ENCODE data around the gene ZBTB2. TPM values are rescaled to one million over a fixed set of nuclear protein-coding genes. Genes with fewer than 3 reads are reported as not detected.
A peak's percentile ranks its signal among the peaks of the same experiment; 100 is the strongest.

ZBTB2 gene
- total and polyA plus RNA-seq, 7 experiments from 2014 or later, result 13.8 to 26.7 (median 25.5) TPM

DNA sequence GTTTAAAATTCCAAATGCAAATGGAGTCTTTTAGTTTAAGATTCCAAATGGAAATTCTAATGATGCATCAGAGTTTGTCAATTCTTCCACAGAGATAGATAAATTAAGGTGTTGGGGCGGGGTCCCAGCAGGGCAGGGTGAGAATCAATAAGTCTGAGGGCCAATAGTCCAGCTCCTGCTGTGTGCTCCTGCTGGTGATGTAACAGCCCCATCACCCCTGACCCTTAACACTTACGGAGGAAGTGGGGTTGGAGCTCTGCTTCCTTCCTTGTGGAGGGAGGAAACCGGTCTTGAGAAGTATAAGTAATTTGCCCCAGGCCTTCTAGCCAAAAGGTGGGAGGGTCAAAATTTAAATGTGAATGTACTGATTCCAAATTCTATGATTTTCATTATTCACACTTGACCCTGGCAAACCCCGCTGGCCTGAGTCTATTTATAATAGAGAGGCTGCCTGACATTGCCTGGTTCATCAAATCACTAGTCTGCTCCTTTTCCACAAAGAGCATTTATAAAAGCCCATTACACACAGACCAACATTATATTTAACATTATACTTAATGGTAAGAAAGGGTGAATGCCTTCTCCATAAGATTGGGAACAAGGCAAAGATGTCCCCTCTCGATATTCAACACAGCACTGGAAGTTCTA is 17.2 kb downstream of the ZBTB2 start:
- ChIA-PET POLR2A (interaction anchor here (0.6 to 6.0 kb wide), 7 partner anchors 10 to 784 kb away, joined by 3 to 41 read pairs (median 4); partner anchors contain the start of genes RMND1 and ZBTB2), CTCF (interaction anchor here (1.9 kb wide), 1 partner anchor 12 kb away, joined by 4 read pairs; no protein-coding TSS in a partner anchor)
- Mint-ChIP-seq H3K4me3 (peak overlapping the region; percentile 60 to 84 (median 78)), H3K9me3 (peaks cover 0 to 2% (median 0%) of the 10 kb centered on the region in 11 donors), H3K27ac (peak overlapping the region; percentile 28 to 93 (median 78)), H3K27me3 (no peaks in the 10 kb centered on the region), H3K36me3 (peaks cover 8 to 34% (median 18%) of the 10 kb centered on the region in 5 donors), H3K4me1 (peaks cover 60 to 75% (median 72%) of the 10 kb centered on the region in 7 donors)
- Histone ChIP-seq H3K4me1 (ENCODE audit: control insufficient read depth in 2 of 2, insufficient read depth in 2 of 2, low read length in 2 of 2) (peaks cover 39 to 43% of the 10 kb centered on the region in 2 donors), H3K4me3 (ENCODE audit: low read length) (peak overlapping the region; percentile 40), H3K27me3 (ENCODE audit: control insufficient read depth in 2 of 2, insufficient read depth in 2 of 2, low read length in 2 of 2) (no peaks in the 10 kb centered on the region), H3K27ac (ENCODE audit: low read depth, low read length) (peak overlapping the region; percentile 22), H3K9me3 (ENCODE audit: control insufficient read depth in 2 of 3, low read length in 3 of 3) (no peaks in the 10 kb centered on the region), H3K36me3 (ENCODE audit: control insufficient read depth in 2 of 3, insufficient read depth in 3 of 3, low read length in 3 of 3) (peaks cover 4 to 18% (median 17%) of the 10 kb centered on the region in 3 experiments)
- intact Hi-C loops (cut with micrococcal nuclease), result no loop called here
- DNase-seq (no peak), ATAC-seq (peak; percentile 45)

DNA sequence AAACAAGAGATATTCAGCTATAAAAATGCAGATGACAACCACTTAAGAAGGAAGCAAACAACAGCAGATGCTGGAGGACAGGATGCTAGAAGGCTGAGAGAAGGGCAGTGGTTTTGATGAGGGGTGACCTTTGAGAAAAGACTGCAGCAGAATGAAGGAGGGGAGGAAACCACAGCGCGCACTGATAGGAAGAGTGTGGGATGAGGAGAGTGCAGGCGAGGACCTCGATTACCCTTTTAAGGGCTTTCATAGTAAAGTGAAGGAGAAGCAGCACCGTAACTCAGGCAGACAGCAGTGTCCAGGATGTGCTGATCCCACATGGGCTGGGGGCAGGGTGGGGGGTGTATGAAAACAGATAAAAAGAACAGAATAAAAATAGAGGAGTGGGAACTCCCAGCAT is 19.2 kb downstream of the ZBTB2 start:
- H3K27me3 Mint-ChIP-seq, result no peaks in the 10 kb centered on the region
- intact Hi-C loops (cut with micrococcal nuclease), result loop anchor here in 1 of 2 donors (1.0 kb wide), 2 partner anchors 8 to 17 kb away; no protein-coding TSS in a partner anchor
- H3K4me1 Mint-ChIP-seq, result peaks cover 49 to 62% (median 60%) of the 10 kb centered on the region in 7 donors
- peak overlapping the region; percentile 59 to 88 (median 72) for H3K4me3 Mint-ChIP-seq
- ATAC-seq (no peak), DNase-seq (peak in 1 of 9 donors; percentile 43)
- Histone ChIP-seq H3K36me3 (ENCODE audit: control insufficient read depth in 2 of 3, insufficient read depth in 3 of 3, low read length in 3 of 3) (peaks cover 4 to 22% (median 17%) of the 10 kb centered on the region in 3 experiments), H3K4me1 (ENCODE audit: control insufficient read depth in 2 of 2, insufficient read depth in 2 of 2, low read length in 2 of 2) (peaks cover 30 to 43% of the 10 kb centered on the region in 2 donors), H3K27me3 (ENCODE audit: control insufficient read depth in 2 of 2, insufficient read depth in 2 of 2, low read length in 2 of 2) (no peaks in the 10 kb centered on the region), H3K27ac (ENCODE audit: low read depth, low read length) (peak overlapping the region; percentile 4), H3K9me3 (ENCODE audit: control insufficient read depth in 2 of 3, low read length in 3 of 3) (no peaks in the 10 kb centered on the region), H3K4me3 (ENCODE audit: low read length) (peak overlapping the region; percentile 11)
- H3K27ac Mint-ChIP-seq, result peak overlapping the region; percentile 25 to 93 (median 79)
- peaks cover 0 to 2% (median 0%) of the 10 kb centered on the region in 11 donors for H3K9me3 Mint-ChIP-seq
- ChIA-PET CTCF (no interaction called here), POLR2A (interaction anchor here (1.3 to 6.0 kb wide), 2 partner anchors 11 to 18 kb away, joined by 4 to 41 read pairs; partner anchors contain the start of gene ZBTB2)
- peaks cover 8 to 36% (median 18%) of the 10 kb centered on the region in 5 donors for H3K36me3 Mint-ChIP-seq

DNA sequence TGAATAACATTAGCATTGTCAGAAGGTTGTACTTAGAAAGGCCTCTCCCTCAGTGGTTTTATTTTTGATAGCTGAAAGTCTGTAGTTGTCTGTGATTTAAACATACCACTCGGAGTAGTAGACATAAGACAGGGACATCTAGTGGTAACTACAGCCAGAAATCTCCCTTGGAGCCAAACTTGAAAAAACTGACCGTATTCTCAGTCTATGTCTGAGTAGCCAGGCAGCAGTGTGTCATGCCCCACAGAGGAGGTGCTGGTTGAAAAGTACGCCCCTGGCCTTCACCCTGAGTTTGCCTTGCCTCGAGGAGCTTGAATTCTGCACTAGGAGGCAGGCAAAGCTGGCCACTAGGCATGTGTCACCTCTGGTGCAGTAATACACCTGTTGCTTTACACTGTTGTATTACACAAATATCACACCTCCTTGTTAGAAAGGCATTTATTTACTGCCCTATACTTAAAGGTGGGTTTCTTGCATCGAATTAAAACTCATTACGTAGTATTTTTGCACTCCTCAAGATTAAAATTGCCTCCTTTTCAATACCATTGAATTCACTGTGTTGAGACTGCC is 20.8 kb downstream of the ZBTB2 start:
- H3K36me3 Mint-ChIP-seq, result peaks cover 18 to 35% (median 25%) of the 10 kb centered on the region in 5 donors
- peaks cover 0 to 2% (median 0%) of the 10 kb centered on the region in 11 donors for H3K9me3 Mint-ChIP-seq
- Histone ChIP-seq H3K36me3 (ENCODE audit: control insufficient read depth in 2 of 3, insufficient read depth in 3 of 3, low read length in 3 of 3) (peaks cover 4 to 35% (median 22%) of the 10 kb centered on the region in 3 experiments), H3K4me1 (ENCODE audit: control insufficient read depth in 2 of 2, insufficient read depth in 2 of 2, low read length in 2 of 2) (peaks cover 17 to 28% of the 10 kb centered on the region in 2 donors), H3K9me3 (ENCODE audit: control insufficient read depth in 2 of 3, low read length in 3 of 3) (no peaks in the 10 kb centered on the region), H3K4me3 (ENCODE audit: low read length) (no peak overlapping the region), H3K27ac (ENCODE audit: low read depth, low read length) (no peak overlapping the region), H3K27me3 (ENCODE audit: control insufficient read depth in 2 of 2, insufficient read depth in 2 of 2, low read length in 2 of 2) (no peaks in the 10 kb centered on the region)
- peak overlapping the region in 5 of 9 donors; percentile 25 to 93 (median 71) for H3K27ac Mint-ChIP-seq
- H3K27me3 Mint-ChIP-seq, result no peaks in the 10 kb centered on the region
- ATAC-seq, result no peak
- H3K4me3 Mint-ChIP-seq, result no peak overlapping the region
- H3K4me1 Mint-ChIP-seq, result peaks cover 35 to 48% (median 45%) of the 10 kb centered on the region in 7 donors
- no peak for DNase-seq
- ChIA-PET POLR2A (interaction anchor here (3.4 to 6.0 kb wide), 2 partner anchors 19 to 20 kb away, joined by 15 to 41 read pairs; partner anchors contain the start of gene ZBTB2), CTCF (no interaction called here)
- intact Hi-C loops (cut with micrococcal nuclease), result no loop called here

DNA sequence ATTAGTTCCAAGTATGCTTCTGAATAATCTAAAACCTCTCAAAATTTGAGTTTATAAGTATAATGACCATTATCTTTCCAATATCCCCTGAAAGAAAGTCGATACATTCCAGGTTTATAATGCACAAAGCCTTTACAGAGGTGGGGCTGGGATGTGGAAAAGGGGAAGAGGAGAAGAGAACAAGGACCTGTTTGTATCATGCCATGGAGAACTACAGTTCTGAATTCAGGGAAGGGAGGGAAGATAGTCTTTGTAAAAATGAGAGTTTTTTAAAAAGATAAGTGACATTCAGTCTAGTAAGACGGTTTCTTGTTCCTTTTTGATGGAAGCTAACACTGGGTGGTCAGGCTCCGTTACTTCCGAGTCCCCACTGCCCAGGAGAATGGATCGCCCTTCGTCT is 26.1 kb downstream of the ZBTB2 start:
- Histone ChIP-seq H3K4me1 (ENCODE audit: control insufficient read depth in 2 of 2, insufficient read depth in 2 of 2, low read length in 2 of 2) (no peaks in the 10 kb centered on the region), H3K9me3 (ENCODE audit: control insufficient read depth in 2 of 3, low read length in 3 of 3) (no peaks in the 10 kb centered on the region), H3K36me3 (ENCODE audit: control insufficient read depth in 2 of 3, insufficient read depth in 3 of 3, low read length in 3 of 3) (peaks cover 0 to 40% (median 13%) of the 10 kb centered on the region in 3 experiments), H3K27ac (ENCODE audit: low read depth, low read length) (no peak overlapping the region), H3K4me3 (ENCODE audit: low read length) (no peak overlapping the region), H3K27me3 (ENCODE audit: control insufficient read depth in 2 of 2, insufficient read depth in 2 of 2, low read length in 2 of 2) (no peaks in the 10 kb centered on the region)
- H3K36me3 Mint-ChIP-seq, result peaks cover 6 to 50% (median 44%) of the 10 kb centered on the region in 5 donors
- POLR2A ChIA-PET, result no interaction called here
- H3K27me3 Mint-ChIP-seq, result no peaks in the 10 kb centered on the region
- CTCF ChIA-PET, result no interaction called here
- peaks cover 0 to 5% (median 0%) of the 10 kb centered on the region in 7 donors for H3K4me1 Mint-ChIP-seq
- H3K4me3 Mint-ChIP-seq, result no peak overlapping the region
- intact Hi-C loops (cut with micrococcal nuclease), result no loop called here
- DNase-seq, result no peak
- no peak for ATAC-seq
- no peaks in the 10 kb centered on the region for H3K9me3 Mint-ChIP-seq
- H3K27ac Mint-ChIP-seq, result no peak overlapping the region

DNA sequence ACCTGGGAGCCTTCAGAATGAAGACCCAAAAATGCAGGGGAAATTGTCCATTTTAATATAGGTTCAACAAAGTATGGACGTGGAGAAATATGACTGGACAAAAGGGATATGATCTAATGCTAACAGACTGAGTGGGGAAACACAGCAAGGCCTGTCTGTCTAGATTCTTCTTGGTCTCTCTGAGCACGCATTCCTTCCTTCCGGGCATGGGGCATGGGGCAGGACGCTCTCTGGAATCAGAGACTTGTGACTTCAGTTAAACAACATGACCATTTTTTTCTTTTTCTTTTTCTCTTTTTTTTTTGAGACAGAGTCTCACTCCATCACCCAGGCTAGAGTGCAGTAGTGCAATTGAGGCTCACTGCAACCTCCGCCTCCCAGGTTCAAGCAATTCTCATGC is 31.9 kb downstream of the ZBTB2 start:
- Mint-ChIP-seq H3K27ac (no peak overlapping the region), H3K36me3 (peaks cover 0 to 32% (median 25%) of the 10 kb centered on the region in 5 donors), H3K4me1 (peaks cover 0 to 13% (median 12%) of the 10 kb centered on the region in 7 donors), H3K27me3 (no peaks in the 10 kb centered on the region), H3K9me3 (no peaks in the 10 kb centered on the region), H3K4me3 (no peak overlapping the region)
- intact Hi-C loops (cut with micrococcal nuclease), result no loop called here
- CTCF ChIA-PET, result no interaction called here
- no peak overlapping the region for H3K4me3 ChIP-seq (ENCODE audit: low read length)
- no peaks in the 10 kb centered on the region for H3K27me3 ChIP-seq (ENCODE audit: control insufficient read depth in 2 of 2, insufficient read depth in 2 of 2, low read length in 2 of 2)
- no peaks in the 10 kb centered on the region for H3K4me1 ChIP-seq (ENCODE audit: control insufficient read depth in 2 of 2, insufficient read depth in 2 of 2, low read length in 2 of 2)
- POLR2A ChIA-PET, result interaction anchor here (3.2 kb wide), 1 partner anchor 30 kb away, joined by 14 read pairs; no protein-coding TSS in a partner anchor
- no peak overlapping the region for H3K27ac ChIP-seq (ENCODE audit: low read depth, low read length)
- no peaks in the 10 kb centered on the region for H3K9me3 ChIP-seq (ENCODE audit: control insufficient read depth in 2 of 3, low read length in 3 of 3)
- DNase-seq, result no peak
- H3K36me3 ChIP-seq (ENCODE audit: control insufficient read depth in 2 of 3, insufficient read depth in 3 of 3, low read length in 3 of 3), result peaks cover 0 to 12% (median 4%) of the 10 kb centered on the region in 3 experiments
- ATAC-seq, result no peak

DNA sequence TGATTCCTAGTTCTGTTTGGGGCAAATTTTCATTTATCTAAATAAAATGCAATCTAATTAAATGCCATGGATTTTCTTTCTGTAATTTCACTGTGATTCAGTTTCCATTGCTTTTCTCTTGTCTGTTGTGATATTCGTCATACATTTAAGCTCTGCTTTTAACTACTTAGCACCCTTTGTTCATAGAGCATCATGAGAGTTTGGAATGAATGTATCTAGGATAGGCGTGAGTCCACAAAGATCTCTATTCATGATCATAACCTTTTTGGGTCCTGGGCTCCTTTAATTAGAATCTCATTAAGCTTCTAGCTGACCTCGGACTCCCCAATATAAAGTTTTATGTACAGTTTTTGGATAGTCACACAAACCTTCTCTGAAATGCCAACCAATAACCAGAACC is 32.9 kb downstream of the ZBTB2 start:
- ChIA-PET POLR2A (interaction anchor here (0.6 to 3.2 kb wide), 2 partner anchors 31 to 38 kb away, joined by 3 to 14 read pairs; no protein-coding TSS in a partner anchor), CTCF (interaction anchor here (0.6 kb wide), 1 partner anchor 118 kb away, joined by 3 read pairs; no protein-coding TSS in a partner anchor)
- Mint-ChIP-seq H3K4me1 (peaks cover 0 to 13% (median 12%) of the 10 kb centered on the region in 7 donors), H3K4me3 (no peak overlapping the region), H3K27me3 (no peaks in the 10 kb centered on the region), H3K9me3 (no peaks in the 10 kb centered on the region), H3K36me3 (peaks cover 0 to 26% (median 17%) of the 10 kb centered on the region in 5 donors), H3K27ac (peak overlapping the region in 2 of 9 donors; percentile 47 to 55)
- no peak for DNase-seq
- Histone ChIP-seq H3K27me3 (ENCODE audit: control insufficient read depth in 2 of 2, insufficient read depth in 2 of 2, low read length in 2 of 2) (no peaks in the 10 kb centered on the region), H3K9me3 (ENCODE audit: control insufficient read depth in 2 of 3, low read length in 3 of 3) (no peaks in the 10 kb centered on the region), H3K4me1 (ENCODE audit: control insufficient read depth in 2 of 2, insufficient read depth in 2 of 2, low read length in 2 of 2) (no peaks in the 10 kb centered on the region), H3K4me3 (ENCODE audit: low read length) (no peak overlapping the region), H3K36me3 (ENCODE audit: control insufficient read depth in 2 of 3, insufficient read depth in 3 of 3, low read length in 3 of 3) (peaks cover 0 to 12% (median 4%) of the 10 kb centered on the region in 3 experiments), H3K27ac (ENCODE audit: low read depth, low read length) (no peak overlapping the region)
- intact Hi-C loops (cut with micrococcal nuclease), result no loop called here
- no peak for ATAC-seq
